ENCODE results near the gene ERBB3. TPM values are rescaled to one million over a fixed set of nuclear protein-coding genes. Genes with fewer than 3 reads are reported as not detected.

The ERBB3 gene
- total and polyA plus RNA-seq, 2 of the 8 experiments (the other 6 are each of a cell fraction or from before 2014, with no cell fraction given), result 33.9 to 52.4 TPM

DNA sequence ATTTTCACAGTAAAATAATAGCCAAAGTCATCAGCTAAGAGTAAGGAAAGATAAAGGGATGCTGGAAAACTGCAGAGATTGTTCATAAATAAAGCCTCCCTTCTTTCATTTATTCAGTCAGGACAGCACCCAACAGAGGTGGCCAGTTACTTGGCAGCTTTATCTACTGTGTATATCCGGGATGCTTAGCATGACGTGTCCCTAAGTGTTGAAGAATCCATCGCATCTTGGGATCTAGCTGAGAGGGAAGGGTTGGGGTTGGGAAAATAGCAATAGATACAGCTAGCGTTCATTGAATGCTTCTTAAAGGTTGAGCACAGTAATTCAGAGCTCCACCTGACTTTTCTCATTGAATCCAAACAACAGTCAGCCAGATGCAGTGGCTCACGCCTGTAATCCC is 5.6 kb upstream of the ERBB3 start:
- Histone ChIP-seq H3K4ac (replicated peaks; ENCODE audit: insufficient read length, low read depth, low read length) (no peak overlapping the region), H3K79me2 (ENCODE audit: control insufficient read depth in 1 of 2, insufficient read depth in 2 of 2, low read length in 2 of 2) (no peaks in the 10 kb centered on the region), H3K18ac (ENCODE audit: extremely low read depth, low read length) (no peak overlapping the region), H4K8ac (ENCODE audit: extremely low read depth, insufficient read depth, low read length) (no peak overlapping the region), H2BK120ac (replicated peaks; ENCODE audit: low read depth, low read length) (no peak overlapping the region), H3K9ac (replicated peaks in 1 of 4; ENCODE audit: extremely low read depth in 1 of 4, low read depth in 3 of 4, low read length in 3 of 4) (no peak overlapping the region), H3K23me2 (ENCODE audit: low read depth, low read length) (peaks cover 2% of the 10 kb centered on the region; the same call in 1 of the 2 replicates), H3K4me1 (replicated peaks in 1 of 4; ENCODE audit: control insufficient read depth in 3 of 4, insufficient read depth in 4 of 4, low read length in 3 of 4) (peaks cover 0 to 4% (median 1%) of the 10 kb centered on the region in 4 experiments; a peak in 1 of 7 replicates), H3K9me3 (ENCODE audit: insufficient read depth in 2 of 2, low read depth in 1 of 2, low read length in 1 of 2) (no peaks in the 10 kb centered on the region; a peak in 1 of 4 replicates), H3K36me3 (ENCODE audit: control insufficient read depth in 2 of 4, insufficient read depth in 4 of 4, low read length in 3 of 4) (no peaks in the 10 kb centered on the region), H3K56ac (replicated peaks; ENCODE audit: insufficient read length, low read depth, low read length) (no peak overlapping the region), H2BK5ac (ENCODE audit: low read depth, low read length) (no peak overlapping the region), H2BK15ac (ENCODE audit: low read length) (no peak overlapping the region), H2AFZ (ENCODE audit: low read length) (no peak overlapping the region), H3K4me2 (ENCODE audit: insufficient read depth in 1 of 2, low read depth in 2 of 2, low read length in 2 of 2) (no peak overlapping the region), H4K91ac (replicated peaks; ENCODE audit: insufficient read length, low read length) (no peak overlapping the region), H3K79me1 (ENCODE audit: low read depth, low read length) (no peaks in the 10 kb centered on the region), H3K4me3 (ENCODE audit: extremely low read depth in 1 of 4, insufficient read depth in 2 of 4, low read depth in 3 of 4, low read length in 4 of 4) (no peak overlapping the region), H3K27ac (ENCODE audit: low read depth, low read length) (no peak overlapping the region), H3K27me3 (replicated peaks in 1 of 4; ENCODE audit: control insufficient read depth in 3 of 4, extremely low read depth in 1 of 4, insufficient read depth in 3 of 4, low read length in 3 of 4) (no peaks in the 10 kb centered on the region), H2AK5ac (ENCODE audit: low read depth, low read length) (no peak overlapping the region), H2BK20ac (ENCODE audit: low read length) (no peak overlapping the region), H3K14ac (ENCODE audit: insufficient read length) (no peak overlapping the region), H4K5ac (ENCODE audit: insufficient read length, low read depth, low read length) (no peak overlapping the region), H2BK12ac (ENCODE audit: low read depth, low read length) (no peak overlapping the region), H4K20me1 (replicated peaks in 1 of 2; ENCODE audit: control insufficient read depth in 1 of 2, insufficient read depth in 2 of 2, low read length in 2 of 2) (no peaks in the 10 kb centered on the region), H3K23ac (ENCODE audit: insufficient read length) (no peak overlapping the region)
- CTCF ChIA-PET (ENCODE audit: partially characterized antibody), result interaction anchor here (0.7 to 1.2 kb wide), 5 partner anchors 9 to 403 kb away, joined by 3 to 4 read pairs (median 3); partner anchors contain the start of gene PA2G4
- WGBS, 2 experiments (ENCODE audit: extremely low coverage in 1 of 2, insufficient coverage in 1 of 2, insufficient read length in 1 of 2, insufficient replicate concordance in 2 of 2, low coverage in 1 of 2, low lambda C conversion rate in 2 of 2, missing lambda C conversion rate in 1 of 2), result 90% methylated on average over 5 of the region's 5 CpGs; no CpG with 5 or more reads in 1 of the 2 experiments
- no peak for DNase-seq (ENCODE audit: low read depth in 1 of 2, low spot score in 2 of 2)
- FAIRE-seq, result no peak
- POLR2A ChIA-PET (ENCODE audit: partially characterized antibody), result interaction anchor here (1.1 to 1.3 kb wide), 5 partner anchors 29 to 84 kb away, joined by 3 to 6 read pairs (median 3); partner anchors contain the start of gene MYL6
- no peak for TF ChIP-seq SUZ12 (IDR thresholded peaks at IDR 0.05; ENCODE audit: low read length)
- no peak for TF ChIP-seq JUND (IDR thresholded peaks at IDR 0.05; ENCODE audit: low read length)
- TF ChIP-seq FOSL1 (IDR thresholded peaks at IDR 0.05; ENCODE audit: insufficient read depth, low read depth, low read length), result no peak
- TF ChIP-seq ZNF274 (IDR thresholded peaks at IDR 0.05; ENCODE audit: borderline replicate concordance, extremely low read depth, low read length), result no peak

All from H1 (cell line).